GM19035 (cell line): Measurements from ENCODE around the gene PAM.

Experiments used
- ATAC-seq: cut with Tn5 transposase; IDR thresholded peaks from one replicate; pipeline ENCODE4 v1.9.1; 2021; ENCODE audit not compliant: unreplicated experiment

Gene PAM

GRCh38 chr5:102930244-102930643 lies 175.1 kb downstream of the PAM start:
- ATAC-seq = no peak

GRCh38 chr5:102931085-102931725 lies 176.1 kb downstream of the PAM start:
- no peak for ATAC-seq

GRCh38 chr5:102932781-102933180 lies 177.7 kb downstream of the PAM start:
- no peak for ATAC-seq

GRCh38 chr5:102933316-102933715 lies 178.2 kb downstream of the PAM start:
- ATAC-seq = no peak

- ATAC-seq = no peak
Measured at GRCh38 chr5:102933721-102934459, 178.8 kb downstream of the PAM start.

GRCh38 chr5:102937894-102938293 lies 182.8 kb downstream of the PAM start:
- ATAC-seq = no peak

- no peak for ATAC-seq
Measured at GRCh38 chr5:102941111-102941510, 186.0 kb downstream of the PAM start.

- ATAC-seq = no peak
Measured at GRCh38 chr5:102946414-102946813, 191.3 kb downstream of the PAM start.

- ATAC-seq = no peak
Measured at GRCh38 chr5:102946971-102947370, 191.9 kb downstream of the PAM start.

GRCh38 chr5:102955488-102955887 lies 200.4 kb downstream of the PAM start:
- no peak for ATAC-seq

GRCh38 chr5:102956599-102956998 lies 201.5 kb downstream of the PAM start:
- no peak for ATAC-seq

- ATAC-seq = no peak
Measured at GRCh38 chr5:102957141-102957540, 202.0 kb downstream of the PAM start.

- ATAC-seq = no peak
Measured at GRCh38 chr5:102958481-102959011, 203.4 kb downstream of the PAM start.

- peak; percentile 56 for ATAC-seq
Measured at GRCh38 chr5:102959055-102959454, 203.9 kb downstream of the PAM start.

- ATAC-seq = no peak
Measured at GRCh38 chr5:102961671-102962070, 206.6 kb downstream of the PAM start.

GRCh38 chr5:102965653-102966052 lies 210.5 kb downstream of the PAM start:
- no peak for ATAC-seq

GRCh38 chr5:102969641-102970040 lies 214.5 kb downstream of the PAM start:
- ATAC-seq = no peak

- no peak for ATAC-seq
Measured at GRCh38 chr5:102971676-102972293, 216.7 kb downstream of the PAM start.

- ATAC-seq = no peak
Measured at GRCh38 chr5:102974177-102974576, 219.1 kb downstream of the PAM start.

GRCh38 chr5:102975045-102975444 lies 219.9 kb downstream of the PAM start:
- no peak for ATAC-seq

- ATAC-seq = no peak
Measured at GRCh38 chr5:102975457-102976182, 220.5 kb downstream of the PAM start.
